Measurements from ENCODE around the gene MAX. TPM values are rescaled to one million over a fixed set of nuclear protein-coding genes. Genes with fewer than 3 reads are reported as not detected.

MAX gene
- total and polyA plus RNA-seq, 2 of the 8 experiments (the other 6 are each of a cell fraction or from before 2014, with no cell fraction given): 36.9 to 65.1 TPM

DNA sequence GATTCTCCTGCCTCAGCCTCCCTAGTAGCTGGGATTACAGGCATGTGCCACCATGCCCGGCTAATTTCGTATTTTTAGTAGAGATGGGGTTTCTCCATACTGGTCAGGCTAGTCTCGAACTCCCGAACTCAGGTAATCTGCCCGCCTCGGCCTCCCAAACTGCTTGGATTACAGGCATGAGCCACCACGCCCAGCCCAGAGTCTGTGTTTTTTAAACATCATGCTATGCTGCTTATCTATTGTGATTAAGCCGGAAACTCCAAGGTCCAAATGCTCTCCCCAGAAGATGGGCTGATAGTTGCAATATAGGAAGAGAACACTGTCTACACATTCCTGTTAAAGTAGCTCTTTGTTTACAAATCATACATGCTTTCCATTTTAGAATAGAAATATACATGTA, 30.5 kb upstream of the MAX start:
- H3K23me2 ChIP-seq (ENCODE audit: low read depth, low read length): no peaks in the 10 kb centered on the region
- no peak overlapping the region for H4K5ac ChIP-seq (ENCODE audit: insufficient read length, low read depth, low read length)
- H3K18ac ChIP-seq (ENCODE audit: extremely low read depth, low read length): no peak overlapping the region
- H2BK12ac ChIP-seq (ENCODE audit: low read depth, low read length): no peak overlapping the region
- no peak for FAIRE-seq
- no peak overlapping the region for H4K91ac ChIP-seq (replicated peaks; ENCODE audit: insufficient read length, low read length)
- no peak overlapping the region for H2BK20ac ChIP-seq (ENCODE audit: low read length)
- no peak overlapping the region for H2BK15ac ChIP-seq (ENCODE audit: low read length)
- H3K14ac ChIP-seq (ENCODE audit: insufficient read length): no peak overlapping the region
- no peak overlapping the region for H4K8ac ChIP-seq (ENCODE audit: extremely low read depth, insufficient read depth, low read length)
- H3K9me3 ChIP-seq (ENCODE audit: insufficient read depth in 2 of 2, low read depth in 1 of 2, low read length in 1 of 2): no peaks in the 10 kb centered on the region
- H3K9ac ChIP-seq (replicated peaks in 1 of 4; ENCODE audit: extremely low read depth in 1 of 4, low read depth in 3 of 4, low read length in 3 of 4): no peak overlapping the region
- ChIA-PET CTCF (ENCODE audit: partially characterized antibody) (no interaction called here), POLR2A (ENCODE audit: partially characterized antibody) (no interaction called here)
- H3K4ac ChIP-seq (replicated peaks; ENCODE audit: insufficient read length, low read depth, low read length): no peak overlapping the region
- no peaks in the 10 kb centered on the region for H3K79me2 ChIP-seq (ENCODE audit: control insufficient read depth in 1 of 2, insufficient read depth in 2 of 2, low read length in 2 of 2)
- no peak overlapping the region for H2BK5ac ChIP-seq (ENCODE audit: low read depth, low read length)
- H4K20me1 ChIP-seq (replicated peaks in 1 of 2; ENCODE audit: control insufficient read depth in 1 of 2, insufficient read depth in 2 of 2, low read length in 2 of 2): no peaks in the 10 kb centered on the region
- TF ChIP-seq TAF7 (optimal IDR thresholded peaks at IDR 0.05; ENCODE audit: borderline replicate concordance, low read depth, low read length): no peak
- no peak for TF ChIP-seq TAF1 (IDR thresholded peaks at IDR 0.05; ENCODE audit: low read depth, low read length)
- no peak for TF ChIP-seq SP2 (IDR thresholded peaks at IDR 0.05; ENCODE audit: low read length)
- H2AFZ ChIP-seq (ENCODE audit: low read length): no peak overlapping the region
- WGBS, 2 experiments (ENCODE audit: extremely low coverage in 1 of 2, insufficient coverage in 1 of 2, insufficient read length in 1 of 2, insufficient replicate concordance in 2 of 2, low coverage in 1 of 2, low lambda C conversion rate in 2 of 2, missing lambda C conversion rate in 1 of 2): 88% methylated on average over 8 of the region's 8 CpGs; no CpG with 5 or more reads in 1 of the 2 experiments
- no peak overlapping the region for H3K56ac ChIP-seq (replicated peaks; ENCODE audit: insufficient read length, low read depth, low read length)
- no peaks in the 10 kb centered on the region for H3K36me3 ChIP-seq (ENCODE audit: control insufficient read depth in 2 of 4, insufficient read depth in 4 of 4, low read length in 3 of 4)
- no peak overlapping the region for H2BK120ac ChIP-seq (replicated peaks; ENCODE audit: low read depth, low read length)
- no peak overlapping the region for H2AK5ac ChIP-seq (ENCODE audit: low read depth, low read length)
- H3K4me2 ChIP-seq (ENCODE audit: insufficient read depth in 1 of 2, low read depth in 2 of 2, low read length in 2 of 2): no peak overlapping the region
- no peaks in the 10 kb centered on the region for H3K27me3 ChIP-seq (replicated peaks in 1 of 4; ENCODE audit: control insufficient read depth in 3 of 4, extremely low read depth in 1 of 4, insufficient read depth in 3 of 4, low read length in 3 of 4)
- H3K27ac ChIP-seq (ENCODE audit: low read depth, low read length): no peak overlapping the region
- H3K23ac ChIP-seq (ENCODE audit: insufficient read length): no peak overlapping the region
- H3K4me1 ChIP-seq (replicated peaks in 1 of 4; ENCODE audit: control insufficient read depth in 3 of 4, insufficient read depth in 4 of 4, low read length in 3 of 4): no peaks in the 10 kb centered on the region
- no peak overlapping the region for H3K4me3 ChIP-seq (ENCODE audit: extremely low read depth in 1 of 4, insufficient read depth in 2 of 4, low read depth in 3 of 4, low read length in 4 of 4)
- no peak for DNase-seq (ENCODE audit: low read depth in 1 of 2, low spot score in 2 of 2)
- no peaks in the 10 kb centered on the region for H3K79me1 ChIP-seq (ENCODE audit: low read depth, low read length)
